Measurements from ENCODE around the gene ADGRL2. TPM values are rescaled to one million over a fixed set of nuclear protein-coding genes. Genes with fewer than 3 reads are reported as not detected.

ADGRL2 gene
- total and polyA plus RNA-seq, 2 donors (not counting 3 experiments of a cell fraction or from before 2014, with no cell fraction given) = 32.7 to 46.1 TPM

GRCh38 chr1:81851217-81851616, 50.5 kb downstream of the ADGRL2 start:
- no peak overlapping the region for H3K27ac ChIP-seq (ENCODE audit: insufficient read depth, low read depth, low read length)
- no TSS peak for BruUV-seq (replicated peaks)
- H3K27me3 ChIP-seq (ENCODE audit: control insufficient read depth in 2 of 2, insufficient read depth in 2 of 2, low read length in 2 of 2) = no peaks in the 10 kb centered on the region
- no peaks in the 10 kb centered on the region for H3K36me3 ChIP-seq (ENCODE audit: control insufficient read depth in 2 of 2, extremely low read depth in 1 of 2, insufficient read depth in 2 of 2, low read length in 2 of 2)
- no peaks in the 10 kb centered on the region for H3K9me3 ChIP-seq (replicated peaks; ENCODE audit: control insufficient read depth, insufficient read depth, low read length)
- intact Hi-C loops (cut with micrococcal nuclease) = no loop called here
- TF ChIP-seq MAX (IDR thresholded peaks at IDR 0.05; ENCODE audit: insufficient read depth, insufficient read length) (no peak), POLR2A (IDR thresholded peaks at IDR 0.05; ENCODE audit: low read depth, low read length) (no peak), JUN (IDR thresholded peaks at IDR 0.05; ENCODE audit: borderline replicate concordance, insufficient read depth, insufficient read length, low read depth) (no peak), POLR2AphosphoS5 (IDR thresholded peaks at IDR 0.05; ENCODE audit: insufficient read depth, low read depth, low read length) (no peak), EZH2 (IDR thresholded peaks at IDR 0.05; ENCODE audit: borderline replicate concordance, low read depth, low read length, severe bottlenecking) (no peak), GATA2 (IDR thresholded peaks at IDR 0.05; ENCODE audit: insufficient read depth, insufficient read length, low read depth, low read length) (no peak), FOS (IDR thresholded peaks at IDR 0.05; ENCODE audit: borderline replicate concordance, insufficient read depth, low read length) (no peak), CTCF (IDR thresholded peaks at IDR 0.05; ENCODE audit: extremely low read depth in 1 of 2, insufficient read depth in 1 of 2, low read depth in 1 of 2, low read length in 2 of 2) (no peak), MYC (IDR thresholded peaks at IDR 0.05; ENCODE audit: low read depth, low read length) (no peak)
- H3K4me2 ChIP-seq (ENCODE audit: insufficient read depth, low read length) = no peak overlapping the region
- H3K4me1 ChIP-seq (ENCODE audit: control insufficient read depth, extremely low read depth, insufficient read depth, low read length) = no peaks in the 10 kb centered on the region
- H3K79me2 ChIP-seq (ENCODE audit: control insufficient read depth, insufficient read depth, low read length) = no peaks in the 10 kb centered on the region
- ChIA-PET POLR2A (no interaction called here), CTCF (interaction anchor here (1.5 to 1.7 kb wide), 2 partner anchors 26 to 62 kb away, joined by 3 to 5 read pairs; no protein-coding TSS in a partner anchor)
- no peak overlapping the region for H2AFZ ChIP-seq (ENCODE audit: low read depth, low read length)
- dilution Hi-C loops (cut with MboI; ENCODE audit: extremely low pct_ligation_motif_present, low sequenced_read_pairs) = no loop called here
- H3K4me3 ChIP-seq (replicated peaks in 1 of 3; ENCODE audit: insufficient read depth in 1 of 3, low read depth in 1 of 3, low read length in 3 of 3) = no peak overlapping the region
- FAIRE-seq (no peak), DNase-seq (ENCODE audit: low read depth, low spot score) (no peak)
- H3K9ac ChIP-seq (replicated peaks; ENCODE audit: extremely low read depth, insufficient read depth, low read length) = no peak overlapping the region
- H3K9me1 ChIP-seq (replicated peaks; ENCODE audit: control insufficient read depth, extremely low read depth, insufficient read depth, low read length) = no peaks in the 10 kb centered on the region
- H4K20me1 ChIP-seq (replicated peaks; ENCODE audit: control insufficient read depth, extremely low read depth, insufficient read depth, low read length) = no peaks in the 10 kb centered on the region
